Measurements from ENCODE around the gene SAMM50. TPM values are rescaled to one million over a fixed set of nuclear protein-coding genes. Genes with fewer than 3 reads are reported as not detected.

SAMM50 gene
- total RNA-seq, 2 donors from 2014 or later = 31.7 to 57.2 TPM

DNA sequence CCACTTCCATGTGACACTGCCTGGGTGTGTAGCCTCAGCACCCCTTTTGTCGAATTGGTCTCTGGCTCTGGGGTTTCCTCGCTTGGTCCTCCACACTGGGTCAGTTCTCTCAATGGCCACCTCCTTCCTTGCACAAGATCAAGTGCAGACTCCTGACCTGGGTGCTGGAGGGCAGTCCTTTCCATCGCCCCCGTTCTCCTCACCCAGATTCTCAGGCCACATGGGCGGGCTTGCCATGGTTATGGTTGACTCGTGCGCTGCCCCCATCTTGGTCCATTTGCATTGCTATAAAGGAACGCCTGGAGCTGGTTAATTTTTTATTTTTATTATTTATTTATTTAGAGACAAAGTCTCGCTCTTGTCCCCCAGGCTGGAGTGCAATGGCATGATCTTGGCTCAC, 63.4 kb downstream of the SAMM50 start:
- no peak overlapping the region for H3K4me3 Mint-ChIP-seq
- ATAC-seq (replicated peaks) = no peak
- H3K9me3 Mint-ChIP-seq = no peaks in the 10 kb centered on the region
- H3K27ac Mint-ChIP-seq = no peak overlapping the region
- peaks cover 4% of the 10 kb centered on the region for H3K4me1 Mint-ChIP-seq
- no peaks in the 10 kb centered on the region for H3K36me3 Mint-ChIP-seq (ENCODE audit: low read depth)
- H3K27me3 Mint-ChIP-seq = no peaks in the 10 kb centered on the region

DNA sequence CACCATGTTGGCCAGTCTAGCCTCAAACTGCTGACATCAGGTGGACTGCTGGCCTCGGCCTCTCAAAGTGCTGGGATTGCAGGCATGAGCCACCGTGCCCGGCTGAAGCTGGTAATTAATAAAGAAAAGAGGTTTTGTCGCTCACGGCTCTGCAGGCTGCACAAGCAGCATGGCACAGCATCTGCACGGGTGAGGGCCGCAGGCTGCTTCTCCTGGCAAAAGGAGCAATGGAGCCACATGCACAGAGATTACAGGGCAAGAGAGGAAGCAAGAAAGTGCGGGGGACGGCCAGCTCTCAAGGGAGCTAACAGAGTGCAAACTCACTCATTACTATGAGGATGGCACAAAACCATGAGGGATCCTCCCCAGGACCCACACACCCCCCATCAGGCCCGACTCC, 64.2 kb downstream of the SAMM50 start:
- H3K9me3 Mint-ChIP-seq = no peaks in the 10 kb centered on the region
- ATAC-seq (replicated peaks) = no peak
- H3K4me1 Mint-ChIP-seq = peaks cover 4% of the 10 kb centered on the region
- no peaks in the 10 kb centered on the region for H3K36me3 Mint-ChIP-seq (ENCODE audit: low read depth)
- H3K27me3 Mint-ChIP-seq = no peaks in the 10 kb centered on the region
- H3K4me3 Mint-ChIP-seq = no peak overlapping the region
- H3K27ac Mint-ChIP-seq = no peak overlapping the region

DNA sequence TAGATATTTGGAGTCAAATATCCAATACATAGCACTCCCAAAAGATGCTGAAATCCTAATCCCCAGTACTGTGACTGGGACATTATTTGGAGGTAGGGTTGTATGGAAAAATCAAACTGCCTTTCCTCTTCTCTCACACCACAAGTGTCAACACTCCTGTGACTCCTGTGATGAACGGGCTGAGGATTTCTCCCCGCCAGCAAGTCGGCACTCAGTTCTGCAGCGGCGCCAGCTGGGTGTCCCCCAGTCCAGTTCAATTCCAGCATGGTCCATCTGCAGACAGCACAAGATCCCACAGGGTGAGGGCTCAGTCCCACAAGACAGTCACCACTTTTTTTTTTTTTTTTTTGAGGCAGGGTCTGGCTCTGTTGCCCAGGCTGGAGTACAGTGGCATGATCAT, 64.6 kb downstream of the SAMM50 start:
- no peak overlapping the region for H3K27ac Mint-ChIP-seq
- H3K36me3 Mint-ChIP-seq (ENCODE audit: low read depth) = no peaks in the 10 kb centered on the region
- H3K4me1 Mint-ChIP-seq = peaks cover 4% of the 10 kb centered on the region
- H3K27me3 Mint-ChIP-seq = no peaks in the 10 kb centered on the region
- H3K4me3 Mint-ChIP-seq = no peak overlapping the region
- no peak for ATAC-seq (replicated peaks)
- H3K9me3 Mint-ChIP-seq = no peaks in the 10 kb centered on the region

DNA sequence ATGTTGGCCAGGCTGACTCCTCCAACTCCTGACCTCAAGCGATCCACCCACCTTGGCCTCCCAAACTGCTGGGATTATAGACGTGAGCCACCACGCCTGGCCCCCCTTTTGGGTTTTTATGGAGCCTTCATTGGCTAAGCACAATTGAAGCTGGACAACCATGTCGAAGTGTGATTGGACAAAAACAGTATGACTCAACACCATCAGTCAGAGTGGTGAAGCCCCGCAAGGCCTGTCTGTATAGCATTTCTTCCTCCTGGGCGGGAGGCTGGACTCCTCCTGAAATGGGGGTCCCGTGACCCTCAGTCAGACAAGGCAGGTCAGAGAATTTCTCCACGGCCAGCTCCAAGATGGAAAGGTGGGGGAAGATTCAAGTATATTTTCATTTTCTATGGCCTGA, 65.7 kb downstream of the SAMM50 start:
- no peaks in the 10 kb centered on the region for H3K9me3 Mint-ChIP-seq
- no peak overlapping the region for H3K4me3 Mint-ChIP-seq
- no peak for ATAC-seq (replicated peaks)
- H3K27me3 Mint-ChIP-seq = no peaks in the 10 kb centered on the region
- H3K4me1 Mint-ChIP-seq = peaks cover 10% of the 10 kb centered on the region
- peak overlapping the region; percentile 30 for H3K27ac Mint-ChIP-seq
- peaks cover 5% of the 10 kb centered on the region for H3K36me3 Mint-ChIP-seq (ENCODE audit: low read depth)

DNA sequence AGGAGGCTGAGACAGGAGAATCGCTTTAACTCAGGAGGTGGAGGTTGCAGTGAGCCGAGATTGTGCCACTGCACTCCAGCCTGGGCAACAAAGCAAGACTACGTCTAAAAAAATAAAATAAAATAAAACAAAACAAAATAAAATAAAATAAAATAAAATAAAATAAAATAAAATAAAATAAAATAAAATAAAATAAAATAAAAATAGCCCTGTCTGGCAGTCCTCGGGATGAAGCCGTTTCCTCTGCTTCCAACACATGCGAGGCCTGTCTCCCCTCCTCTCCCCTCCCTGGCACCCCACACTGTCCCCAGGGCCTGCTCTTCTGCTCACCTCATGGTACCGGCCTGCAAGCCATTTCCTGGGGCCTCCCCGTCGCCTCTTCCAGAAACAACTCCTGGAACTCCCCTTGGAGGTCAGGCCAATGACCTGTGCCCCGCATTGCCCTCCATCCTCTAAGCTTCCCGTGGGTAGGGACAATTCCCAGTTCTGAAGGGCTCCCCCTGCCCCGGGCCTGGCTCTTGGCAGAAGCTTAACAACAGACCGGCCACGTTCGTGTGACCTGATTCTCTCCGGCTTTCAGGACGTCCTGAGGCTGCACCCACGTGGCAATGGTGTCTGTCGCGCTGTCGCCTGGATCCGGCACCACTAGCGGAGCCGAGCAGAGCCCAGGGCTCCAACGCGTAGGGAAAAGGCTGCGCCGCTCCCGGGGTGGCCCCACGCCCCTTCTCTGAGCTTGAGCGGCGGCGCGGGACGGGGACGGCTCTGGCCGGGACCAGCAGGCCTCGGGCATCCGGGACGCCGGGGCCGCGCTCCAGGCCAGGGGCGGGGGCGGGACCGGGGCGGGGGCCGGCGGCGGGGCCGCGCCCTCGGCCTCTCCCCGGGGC, 68.4 kb downstream of the SAMM50 start:
- Mint-ChIP-seq H3K27ac (peak overlapping the region; percentile 92), H3K4me1 (peaks cover 27% of the 10 kb centered on the region), H3K4me3 (peak overlapping the region; percentile 88), H3K27me3 (no peaks in the 10 kb centered on the region), H3K36me3 (ENCODE audit: low read depth) (peaks cover 18% of the 10 kb centered on the region), H3K9me3 (no peaks in the 10 kb centered on the region)
- peak; percentile 60 for ATAC-seq (replicated peaks)

DNA sequence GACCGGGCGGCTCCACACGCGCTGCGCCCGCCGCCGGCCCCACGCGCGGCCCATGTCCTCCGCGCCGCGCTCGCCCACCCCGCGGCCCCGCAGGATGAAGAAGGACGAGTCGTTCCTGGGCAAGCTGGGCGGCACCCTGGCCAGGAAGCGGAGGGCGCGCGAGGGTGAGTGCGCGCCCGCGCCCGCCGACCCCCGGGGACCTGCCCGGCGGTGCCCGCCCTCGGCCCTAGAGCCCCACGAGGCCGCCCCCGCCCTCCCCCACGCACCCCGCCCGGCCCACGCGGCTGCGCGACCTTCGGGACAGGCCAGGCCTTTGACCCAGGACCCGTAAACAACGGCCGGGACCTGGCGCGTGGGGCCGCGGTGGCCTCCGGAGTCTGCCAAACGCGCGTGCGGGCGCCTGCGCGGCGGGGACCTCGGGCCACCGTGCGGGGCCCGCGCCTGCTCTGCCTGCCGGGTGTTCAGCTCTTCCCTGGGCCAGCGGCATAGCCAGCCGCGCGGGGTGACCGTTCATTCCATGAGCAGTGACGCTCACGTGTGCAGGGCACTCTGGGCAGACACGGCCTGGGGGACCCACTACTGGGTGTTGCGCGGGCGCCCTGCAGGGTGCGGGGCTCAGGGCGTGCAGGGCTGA, 69.2 kb downstream of the SAMM50 start, which contains the start of gene PARVB:
Gene PARVB, plus strand, starts transcription at position 15 of the 634 bp plus-strand sequence. Its CDS starts 38 bp downstream, at position 53.
- Mint-ChIP-seq H3K4me1 (peaks cover 27% of the 10 kb centered on the region), H3K9me3 (no peaks in the 10 kb centered on the region), H3K27me3 (no peaks in the 10 kb centered on the region), H3K27ac (peak within 1 kb of the TSS; percentile 94), H3K4me3 (peak within 1 kb of the TSS; percentile 88), H3K36me3 (ENCODE audit: low read depth) (peaks cover 18% of the 10 kb centered on the region)
- peak; percentile 14 for ATAC-seq (replicated peaks)

DNA sequence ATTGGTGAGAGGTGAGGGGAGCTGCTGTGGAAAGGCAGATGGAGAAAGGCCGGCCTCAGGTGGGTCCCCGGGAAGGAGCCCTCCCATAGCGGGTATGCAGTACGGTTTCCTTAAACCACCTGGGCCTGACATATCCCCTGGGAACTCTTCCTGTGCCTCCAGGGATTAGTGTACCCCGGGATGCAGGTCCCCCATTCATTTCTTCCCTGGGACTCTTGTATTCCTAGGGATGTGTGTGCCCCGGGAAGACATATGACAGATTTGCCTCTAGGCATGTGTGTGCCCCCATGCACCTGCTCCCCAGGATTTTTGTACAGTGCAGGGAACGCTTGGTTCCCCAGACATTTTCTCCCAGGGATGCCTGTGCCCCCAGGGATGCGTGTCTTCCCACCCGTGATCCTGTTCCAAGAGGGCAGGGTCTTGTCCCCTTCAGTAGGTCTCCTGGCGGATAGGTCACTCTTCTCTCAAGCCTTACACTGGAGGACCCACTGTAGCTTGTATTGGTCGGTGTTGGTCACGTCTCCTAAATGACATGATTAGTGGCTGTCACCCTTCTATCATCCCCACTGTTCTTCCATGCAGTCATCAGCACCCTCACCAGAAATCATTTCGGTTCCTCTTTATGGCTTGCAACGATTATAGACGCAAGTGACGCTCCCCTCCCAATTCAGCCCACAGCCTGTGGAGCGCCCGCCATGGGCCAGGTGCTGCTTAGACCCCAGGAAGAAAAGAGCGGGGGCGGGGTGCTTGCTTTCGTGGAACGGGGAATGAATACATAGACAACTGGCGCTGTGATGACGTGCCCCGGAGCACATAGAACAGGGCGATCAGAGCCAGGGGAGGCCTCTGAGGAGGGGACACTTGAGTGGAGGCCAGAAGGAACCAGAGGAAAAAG, 70.2 kb downstream of the SAMM50 start:
- Mint-ChIP-seq H3K4me3 (peak overlapping the region; percentile 82), H3K4me1 (peaks cover 27% of the 10 kb centered on the region), H3K27ac (peak overlapping the region; percentile 94), H3K36me3 (ENCODE audit: low read depth) (peaks cover 18% of the 10 kb centered on the region), H3K27me3 (no peaks in the 10 kb centered on the region), H3K9me3 (no peaks in the 10 kb centered on the region)
- no peak for ATAC-seq (replicated peaks)

DNA sequence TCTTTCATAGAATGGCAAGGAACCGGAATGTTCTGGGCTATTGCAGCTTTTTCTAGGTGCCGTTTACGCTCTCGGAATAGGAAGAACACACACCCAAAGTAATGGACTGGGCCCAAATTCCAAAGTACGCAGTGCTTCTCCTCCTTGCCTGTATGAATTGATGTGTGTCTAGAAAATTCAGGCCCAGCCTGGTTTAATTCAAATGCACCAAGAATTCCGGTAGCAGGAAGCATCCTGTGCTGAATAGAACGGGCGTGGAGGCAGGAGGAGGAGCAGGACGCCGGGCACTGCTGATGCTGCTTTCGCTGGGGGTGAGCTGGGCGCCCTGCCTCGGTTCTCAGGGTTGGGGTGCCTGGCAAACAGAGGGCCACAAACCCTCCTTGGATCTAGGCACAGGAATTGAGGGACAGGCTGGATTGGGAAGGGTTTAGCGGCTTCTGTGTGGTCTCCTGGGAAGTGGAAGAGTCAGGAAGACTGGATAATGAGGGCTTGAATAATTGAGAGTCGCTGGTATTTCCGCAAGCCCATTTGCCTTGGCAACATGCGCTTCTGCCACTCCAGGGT, 70.9 kb downstream of the SAMM50 start:
- Mint-ChIP-seq H3K9me3 (no peaks in the 10 kb centered on the region), H3K4me1 (peaks cover 27% of the 10 kb centered on the region), H3K36me3 (ENCODE audit: low read depth) (peaks cover 18% of the 10 kb centered on the region), H3K4me3 (peak overlapping the region; percentile 82), H3K27me3 (no peaks in the 10 kb centered on the region), H3K27ac (peak overlapping the region; percentile 94)
- no peak for ATAC-seq (replicated peaks)

DNA sequence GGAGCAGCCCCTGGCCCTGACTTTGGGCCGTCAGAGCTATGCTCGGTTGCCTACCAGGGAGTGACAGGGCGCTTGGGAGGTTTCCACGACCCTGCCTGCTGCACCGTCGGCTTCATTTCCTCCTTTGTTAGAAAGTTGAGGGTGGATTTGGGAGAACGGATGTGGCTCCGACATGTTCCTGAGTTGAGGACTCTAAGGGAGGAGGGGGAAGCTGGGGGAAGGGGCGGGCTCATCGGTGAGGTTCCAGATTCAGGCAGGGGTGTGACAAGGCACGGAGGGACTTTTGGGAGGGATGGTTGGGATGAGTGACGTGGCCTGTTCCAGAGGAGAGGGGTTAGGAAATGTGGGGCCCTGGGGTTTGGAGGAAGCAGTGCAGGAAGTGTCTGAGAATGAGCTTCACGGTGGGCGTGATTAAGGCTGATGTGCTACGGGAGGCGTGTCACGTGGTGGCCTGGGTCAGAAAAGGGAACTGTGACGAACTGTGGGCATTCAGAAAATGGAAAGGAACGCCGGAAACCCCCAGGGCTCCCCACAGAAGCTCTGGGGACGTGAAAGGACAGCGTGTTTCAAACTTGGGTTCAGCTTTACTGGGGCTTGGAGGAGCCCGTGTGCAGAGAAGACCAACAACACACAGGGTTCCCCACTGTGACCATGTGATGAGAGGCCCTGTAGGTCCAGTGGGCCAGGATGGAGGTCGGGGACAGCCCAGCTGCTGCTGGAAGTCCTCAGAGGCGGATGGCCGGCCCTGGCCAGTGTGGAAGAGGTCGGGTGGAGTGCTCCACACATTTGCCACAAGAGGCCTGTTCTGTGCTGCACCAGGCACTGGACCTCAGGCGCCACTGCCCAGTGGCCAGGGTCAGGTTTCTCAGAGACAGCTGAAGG, 71.6 kb downstream of the SAMM50 start:
- peak overlapping the region; percentile 82 for H3K4me3 Mint-ChIP-seq
- H3K27ac Mint-ChIP-seq = peak overlapping the region; percentile 94
- peaks cover 33% of the 10 kb centered on the region for H3K4me1 Mint-ChIP-seq
- peaks cover 18% of the 10 kb centered on the region for H3K36me3 Mint-ChIP-seq (ENCODE audit: low read depth)
- no peaks in the 10 kb centered on the region for H3K27me3 Mint-ChIP-seq
- no peaks in the 10 kb centered on the region for H3K9me3 Mint-ChIP-seq
- peak; percentile 77 for ATAC-seq (replicated peaks)

DNA sequence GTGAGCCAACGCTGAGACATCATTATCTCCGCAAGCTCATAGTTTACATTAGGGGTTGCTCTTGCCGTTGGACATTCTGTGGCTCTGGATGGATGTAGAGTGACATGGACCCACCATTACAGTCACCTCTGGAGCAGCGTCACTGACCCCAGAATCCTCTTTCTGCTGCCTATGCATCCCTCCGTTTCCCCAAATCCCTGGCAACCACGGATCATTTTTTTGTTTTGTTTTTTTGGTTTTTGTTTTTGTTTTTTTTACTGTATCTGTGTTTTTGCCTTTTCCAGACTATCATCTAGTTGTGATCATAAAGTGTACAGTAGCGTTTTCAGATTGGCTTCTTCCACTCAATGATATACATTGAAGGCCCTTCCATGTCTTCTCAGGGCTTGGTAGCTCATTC, 72.8 kb downstream of the SAMM50 start:
- Mint-ChIP-seq H3K27me3 (no peaks in the 10 kb centered on the region), H3K9me3 (no peaks in the 10 kb centered on the region), H3K27ac (peak overlapping the region; percentile 74), H3K4me3 (peak overlapping the region; percentile 82), H3K36me3 (ENCODE audit: low read depth) (peaks cover 18% of the 10 kb centered on the region), H3K4me1 (peaks cover 33% of the 10 kb centered on the region)
- ATAC-seq (replicated peaks) = no peak

DNA sequence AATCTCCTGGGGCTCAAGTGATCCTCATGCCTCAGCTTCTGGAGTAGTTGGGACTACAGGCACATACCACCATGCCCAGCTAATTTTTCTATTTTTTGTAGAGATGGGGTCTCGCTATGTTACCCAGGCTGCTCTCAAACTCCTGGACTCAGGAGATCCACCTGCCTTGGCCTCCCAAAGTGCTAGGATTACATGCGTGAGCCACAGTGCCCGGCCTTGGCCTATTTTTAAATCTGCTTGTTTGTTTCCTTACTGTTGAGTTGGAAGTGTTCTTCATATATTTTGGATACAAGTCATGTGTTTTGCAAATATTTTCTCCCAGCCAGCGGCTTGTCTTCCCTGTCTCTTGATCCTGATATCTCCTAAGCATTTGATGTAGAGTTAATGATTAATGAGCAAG, 73.8 kb downstream of the SAMM50 start:
- ATAC-seq (replicated peaks) = no peak
- Mint-ChIP-seq H3K27ac (peak overlapping the region; percentile 56), H3K36me3 (ENCODE audit: low read depth) (peaks cover 18% of the 10 kb centered on the region), H3K9me3 (no peaks in the 10 kb centered on the region), H3K4me3 (no peak overlapping the region), H3K27me3 (no peaks in the 10 kb centered on the region), H3K4me1 (peaks cover 33% of the 10 kb centered on the region)

DNA sequence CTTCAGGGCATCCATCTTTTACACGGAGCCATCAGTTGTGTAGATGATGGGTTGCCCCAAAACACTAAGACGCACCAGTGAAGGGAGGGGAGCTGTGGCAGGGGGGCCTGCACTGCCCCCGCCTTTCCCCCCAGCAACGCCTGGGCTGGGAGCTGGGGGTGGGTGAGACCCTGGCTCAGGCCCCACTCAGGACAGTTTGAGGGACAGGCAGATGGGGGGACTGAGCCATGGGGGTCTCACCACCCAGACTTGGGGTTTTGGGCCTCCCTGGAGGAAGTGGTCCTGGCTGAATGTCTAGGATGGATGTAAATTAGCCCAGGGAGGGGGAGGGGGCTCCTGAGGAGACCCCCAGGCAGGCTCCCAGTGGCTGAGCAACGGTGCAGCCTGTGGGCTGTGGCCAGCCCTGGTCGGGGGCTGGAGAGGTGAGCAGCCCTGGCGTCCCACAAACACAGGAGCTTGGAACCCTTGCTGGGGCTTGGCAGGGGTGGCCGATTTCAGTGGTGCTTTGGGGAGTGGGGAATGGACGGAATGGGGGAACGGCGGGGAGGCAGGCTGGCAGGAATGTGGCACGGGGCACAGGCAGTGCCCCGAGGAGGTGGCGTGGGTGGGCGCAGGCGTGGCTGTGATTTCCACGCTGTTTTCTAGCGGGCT, 74.9 kb downstream of the SAMM50 start:
- H3K4me1 Mint-ChIP-seq = peaks cover 33% of the 10 kb centered on the region
- H3K4me3 Mint-ChIP-seq = peak overlapping the region; percentile 62
- H3K27ac Mint-ChIP-seq = peak overlapping the region; percentile 85
- no peaks in the 10 kb centered on the region for H3K9me3 Mint-ChIP-seq
- H3K36me3 Mint-ChIP-seq (ENCODE audit: low read depth) = peaks cover 18% of the 10 kb centered on the region
- ATAC-seq (replicated peaks) = no peak
- H3K27me3 Mint-ChIP-seq = no peaks in the 10 kb centered on the region

DNA sequence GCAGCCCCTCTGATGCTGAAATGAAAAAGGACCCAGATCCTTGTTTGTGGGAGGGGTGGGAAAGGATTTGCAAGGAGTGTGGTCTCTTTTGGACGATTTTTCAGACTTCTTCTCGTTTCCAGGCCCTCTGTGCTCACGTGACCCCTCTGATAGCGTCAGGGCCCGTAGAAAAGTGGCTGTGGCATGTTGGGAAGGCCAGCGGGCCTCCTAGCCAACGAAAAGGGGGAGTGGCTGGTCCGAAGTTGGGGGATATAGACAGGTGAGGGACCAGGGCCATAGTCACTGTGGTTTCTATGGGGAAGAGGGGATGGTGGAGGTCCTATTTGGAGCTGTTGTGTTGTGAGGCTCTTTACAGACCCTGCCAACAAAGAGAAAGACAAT, 75.5 kb downstream of the SAMM50 start:
- Mint-ChIP-seq H3K4me3 (peak overlapping the region; percentile 62), H3K27me3 (no peaks in the 10 kb centered on the region), H3K27ac (peak overlapping the region; percentile 85), H3K36me3 (ENCODE audit: low read depth) (peaks cover 15% of the 10 kb centered on the region), H3K9me3 (no peaks in the 10 kb centered on the region), H3K4me1 (peaks cover 30% of the 10 kb centered on the region)
- no peak for ATAC-seq (replicated peaks)

All from activated T-helper 17 cell treated with anti-CD3 and anti-CD28 coated beads, Interleukin-2, amount 50 U/mL, for 72 hours (primary cell).